Thyroid gland (tissue), 4 donors: ENCODE results near the gene ASF1B.

Source experiments
- CTCF ChIP-seq, 6 experiments: fragments of 200-600 bp in 3 of 6; fragments of 450-650 bp in 3 of 6; sonication (generic) in 3 of 6; IDR thresholded peaks; one replicate each; pipeline ENCODE4 v1.5.1; 2016 to 2019; ENCODE audit warnings: antibody characterized with exemption in 6 of 6, mild to moderate bottlenecking in 2 of 6, inconsistent platforms in 1 of 6, moderate library complexity in 1 of 6
- POLR2A ChIP-seq, 2 donors: fragments of 450-650 bp; IDR thresholded peaks; one replicate each; pipeline ENCODE4 v1.6.1; 2017; ENCODE audit warnings: antibody characterized with exemption in 2 of 2, mild to moderate bottlenecking in 2 of 2, moderate library complexity in 1 of 2

- no peak for TF ChIP-seq POLR2A (IDR thresholded peaks at IDR 0.05)
- TF ChIP-seq CTCF (IDR thresholded peaks at IDR 0.05), result no peak
These were observed 34.2 kb downstream of the ASF1B start for GRCh38 chr19:14102102-14102696.
